Liver (tissue), 9 donors: ENCODE measurements around the gene VDR. TPM values are rescaled to one million over a fixed set of nuclear protein-coding genes. Genes with fewer than 3 reads are reported as not detected.
A peak's percentile ranks its signal among the peaks of the same experiment; 100 is the strongest.

ENCODE experiments used
- DNase-seq: peaks from one replicate; pipeline ENCODE4 v3.0.0-alpha.2; 2017; ENCODE audit warnings: low spot score
- H3K27ac ChIP-seq, 2 donors: one replicate each; pipeline ENCODE4 v1.7.0; 2013; ENCODE audit warnings: inconsistent platforms in 2 of 2, low read length in 2 of 2, control low read depth in 1 of 2, low read depth in 1 of 2, mild to moderate bottlenecking in 1 of 2
- H3K27me3 ChIP-seq, 4 donors: one replicate each; pipeline versions ENCODE4 v1.6.1 to v1.7.0; 2013; ENCODE audit warnings: low read length in 3 of 4, inconsistent platforms in 1 of 4, mild to moderate bottlenecking in 1 of 4, moderate library complexity in 1 of 4; ENCODE audit not compliant: control insufficient read depth in 4 of 4, insufficient read depth in 4 of 4
- H3K36me3 ChIP-seq, 4 donors: one replicate each; pipeline versions ENCODE4 v1.6.1 to v1.7.0; 2013; ENCODE audit warnings: low read length in 3 of 4, mild to moderate bottlenecking in 3 of 4, low read depth in 1 of 4, moderate library complexity in 1 of 4; ENCODE audit not compliant: control insufficient read depth in 4 of 4, insufficient read depth in 3 of 4
- H3K4me1 ChIP-seq, 4 donors: one replicate each; pipeline versions ENCODE4 v1.6.1 to v1.7.0; 2013; ENCODE audit warnings: low read length in 3 of 4, mild to moderate bottlenecking in 3 of 4, moderate library complexity in 1 of 4; ENCODE audit not compliant: control insufficient read depth in 4 of 4, insufficient read depth in 4 of 4
- H3K4me3 ChIP-seq, 3 donors: one replicate each; pipeline versions ENCODE4 v1.6.1 to v1.7.0; 2013; ENCODE audit warnings: low read length in 3 of 3, control low read depth in 1 of 3, low read depth in 1 of 3, mild to moderate bottlenecking in 1 of 3
- H3K9ac ChIP-seq, 2 donors: one replicate each; pipeline ENCODE4 v1.7.0; 2013; ENCODE audit warnings: low read length in 2 of 2, mild to moderate bottlenecking in 2 of 2, moderate library complexity in 2 of 2, control low read depth in 1 of 2, low read depth in 1 of 2
- H3K9me3 ChIP-seq, 4 donors: one replicate each; pipeline versions ENCODE4 v1.6.1 to v1.7.0; 2013; ENCODE audit warnings: low read length in 3 of 4; ENCODE audit not compliant: control insufficient read depth in 4 of 4
- ATF3 ChIP-seq: IDR thresholded peaks from 2 replicates; pipeline ENCODE4 v1.6.1; 2016; ENCODE audit warnings: antibody characterized with exemption
- CTCF ChIP-seq: fragments of 150-350 bp; IDR thresholded peaks from 2 replicates; pipeline ENCODE4 v1.5.1; 2017; ENCODE audit warnings: improper control_type of control experiment, low read depth, low read length; ENCODE audit not compliant: missing input control
- EGR1 ChIP-seq, 2 donors: IDR thresholded peaks; 2 replicates each; pipeline ENCODE4 v1.6.1; 2016 to 2018; ENCODE audit warnings: antibody characterized with exemption in 2 of 2, low read depth in 2 of 2
- FOXA1 ChIP-seq: IDR thresholded peaks from 2 replicates; pipeline ENCODE4 v1.6.1; 2016; ENCODE audit warnings: antibody characterized with exemption
- GABPA ChIP-seq, 2 donors: IDR thresholded peaks in 1 of 2; conservative IDR thresholded peaks in 1 of 2; 2 replicates each; pipeline ENCODE4 v1.6.1; 2016; ENCODE audit warnings: antibody characterized with exemption in 2 of 2, mild to moderate bottlenecking in 1 of 2, moderate library complexity in 1 of 2
- HNF4A ChIP-seq, 2 donors: conservative IDR thresholded peaks; 2 replicates each; pipeline ENCODE4 v1.6.1; 2016; ENCODE audit warnings: antibody characterized with exemption in 2 of 2, mild to moderate bottlenecking in 2 of 2
- HNF4G ChIP-seq: IDR thresholded peaks from 2 replicates; pipeline ENCODE4 v1.6.1; 2016; ENCODE audit warnings: antibody characterized with exemption
- JUND ChIP-seq, 2 donors: IDR thresholded peaks; 2 replicates each; pipeline ENCODE4 v1.6.1; 2016; ENCODE audit warnings: antibody characterized with exemption in 2 of 2
- MAX ChIP-seq: IDR thresholded peaks from 2 replicates; pipeline ENCODE4 v1.6.1; 2016; ENCODE audit warnings: antibody characterized with exemption
- NR2F2 ChIP-seq: IDR thresholded peaks from 2 replicates; pipeline ENCODE4 v1.6.1; 2016; ENCODE audit warnings: antibody characterized with exemption
- RAD21 ChIP-seq, 2 donors: IDR thresholded peaks; 2 replicates each; pipeline ENCODE4 v1.6.1; 2016; ENCODE audit warnings: antibody characterized with exemption in 2 of 2, mild to moderate bottlenecking in 2 of 2
- RXRA ChIP-seq, 2 donors: IDR thresholded peaks; 2 replicates each; pipeline ENCODE4 v1.6.1; 2017 to 2018; ENCODE audit warnings: antibody characterized with exemption in 2 of 2, mild to moderate bottlenecking in 1 of 2
- SP1 ChIP-seq: IDR thresholded peaks from 2 replicates; pipeline ENCODE4 v1.6.1; 2018; ENCODE audit warnings: antibody characterized with exemption, mild to moderate bottlenecking
- TAF1 ChIP-seq: conservative IDR thresholded peaks from 2 replicates; pipeline ENCODE4 v1.6.1; 2016; ENCODE audit warnings: antibody characterized with exemption, mild to moderate bottlenecking
- YY1 ChIP-seq: IDR thresholded peaks from 2 replicates; pipeline ENCODE4 v1.6.1; 2016; ENCODE audit warnings: antibody characterized with exemption, mild to moderate bottlenecking
- ZBTB33 ChIP-seq: IDR thresholded peaks from 2 replicates; pipeline ENCODE4 v1.6.1; 2016; ENCODE audit warnings: antibody characterized with exemption
- WGBS: extraction: QIAGEN DNeasy Blood & Tissue Kit; methylation state at CpG from one replicate; pipeline ENCODE4 v1.1.7; 2013; 5-methylcytosine and 5-hydroxymethylcytosine counted together
- polyA plus RNA-seq, 2 donors: library from polyadenylated mRNA; stranded (reverse) in 1 of 2; unstranded in 1 of 2; fragments of 200-250 nt in 1 of 2; fragments of >200 nt in 1 of 2; fragmentation: Nextera tagmentation in 1 of 2; extraction: Ambion mirVana in 1 of 2; gene quantifications; one replicate each; pipeline versions ENCODE4 v1.2.1 to v1.2.3, GENCODE V29; 2013 to 2015
- total RNA-seq, 2 donors: library from RNA; depleted of rRNA; stranded (reverse); fragments of >200 nt; gene quantifications; one replicate each; pipeline ENCODE4 v1.2.3, GENCODE V29; 2014
- TF ChIP-seq, protein P1 (sequence below): IDR thresholded peaks from 2 replicates; pipeline ENCODE4 v1.6.1; 2016; ENCODE audit warnings: antibody characterized with exemption, mild to moderate bottlenecking
- donor health status: healthy.
- donor health status: healthy.
- donor health status: healthy.
- donor health status: healthy.
- donor health status: healthy.

The VDR gene
- total and polyA plus RNA-seq, 4 donors: 0.25 to 0.47 (median 0.35) TPM

GRCh38 chr12:47808574-47809365 is 96.0 kb downstream of the VDR start:
- no peak for DNase-seq
- Histone ChIP-seq H3K27me3 (no peaks in the 10 kb centered on the region), H3K36me3 (no peaks in the 10 kb centered on the region), H3K27ac (peak overlapping the region; percentile 42 to 57), H3K4me3 (no peak overlapping the region), H3K9ac (no peak overlapping the region), H3K9me3 (no peaks in the 10 kb centered on the region), H3K4me1 (peaks cover 2 to 21% (median 7%) of the 10 kb centered on the region in 4 donors)
- WGBS: 70% methylated on average over 9 of the region's 9 CpGs
- no peak for TF ChIP-seq RAD21 (IDR thresholded peaks at IDR 0.05)
- TF ChIP-seq GABPA (IDR thresholded peaks at IDR 0.05 in 1 of 2, conservative IDR thresholded peaks at IDR 0.05 in 1 of 2): no peak
- no peak for TF ChIP-seq ZBTB33
- TF ChIP-seq MAX: no peak
- TF ChIP-seq HNF4G: no peak
- no peak for TF ChIP-seq TAF1
- no peak for TF ChIP-seq RXRA (IDR thresholded peaks at IDR 0.05)
- no peak for TF ChIP-seq SP1
- TF ChIP-seq JUND (IDR thresholded peaks at IDR 0.05): no peak
- no peak for TF ChIP-seq EGR1 (IDR thresholded peaks at IDR 0.05; ENCODE audit: low read depth in 2 of 2)
- no peak for TF ChIP-seq NR2F2
- TF ChIP-seq ATF3: no peak
- TF ChIP-seq YY1: no peak
- TF ChIP-seq FOXA1: no peak
- TF ChIP-seq HNF4A (conservative IDR thresholded peaks at IDR 0.05): no peak
- TF ChIP-seq, protein P1, sequence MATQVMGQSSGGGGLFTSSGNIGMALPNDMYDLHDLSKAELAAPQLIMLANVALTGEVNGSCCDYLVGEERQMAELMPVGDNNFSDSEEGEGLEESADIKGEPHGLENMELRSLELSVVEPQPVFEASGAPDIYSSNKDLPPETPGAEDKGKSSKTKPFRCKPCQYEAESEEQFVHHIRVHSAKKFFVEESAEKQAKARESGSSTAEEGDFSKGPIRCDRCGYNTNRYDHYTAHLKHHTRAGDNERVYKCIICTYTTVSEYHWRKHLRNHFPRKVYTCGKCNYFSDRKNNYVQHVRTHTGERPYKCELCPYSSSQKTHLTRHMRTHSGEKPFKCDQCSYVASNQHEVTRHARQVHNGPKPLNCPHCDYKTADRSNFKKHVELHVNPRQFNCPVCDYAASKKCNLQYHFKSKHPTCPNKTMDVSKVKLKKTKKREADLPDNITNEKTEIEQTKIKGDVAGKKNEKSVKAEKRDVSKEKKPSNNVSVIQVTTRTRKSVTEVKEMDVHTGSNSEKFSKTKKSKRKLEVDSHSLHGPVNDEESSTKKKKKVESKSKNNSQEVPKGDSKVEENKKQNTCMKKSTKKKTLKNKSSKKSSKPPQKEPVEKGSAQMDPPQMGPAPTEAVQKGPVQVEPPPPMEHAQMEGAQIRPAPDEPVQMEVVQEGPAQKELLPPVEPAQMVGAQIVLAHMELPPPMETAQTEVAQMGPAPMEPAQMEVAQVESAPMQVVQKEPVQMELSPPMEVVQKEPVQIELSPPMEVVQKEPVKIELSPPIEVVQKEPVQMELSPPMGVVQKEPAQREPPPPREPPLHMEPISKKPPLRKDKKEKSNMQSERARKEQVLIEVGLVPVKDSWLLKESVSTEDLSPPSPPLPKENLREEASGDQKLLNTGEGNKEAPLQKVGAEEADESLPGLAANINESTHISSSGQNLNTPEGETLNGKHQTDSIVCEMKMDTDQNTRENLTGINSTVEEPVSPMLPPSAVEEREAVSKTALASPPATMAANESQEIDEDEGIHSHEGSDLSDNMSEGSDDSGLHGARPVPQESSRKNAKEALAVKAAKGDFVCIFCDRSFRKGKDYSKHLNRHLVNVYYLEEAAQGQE: no peak

DNA sequence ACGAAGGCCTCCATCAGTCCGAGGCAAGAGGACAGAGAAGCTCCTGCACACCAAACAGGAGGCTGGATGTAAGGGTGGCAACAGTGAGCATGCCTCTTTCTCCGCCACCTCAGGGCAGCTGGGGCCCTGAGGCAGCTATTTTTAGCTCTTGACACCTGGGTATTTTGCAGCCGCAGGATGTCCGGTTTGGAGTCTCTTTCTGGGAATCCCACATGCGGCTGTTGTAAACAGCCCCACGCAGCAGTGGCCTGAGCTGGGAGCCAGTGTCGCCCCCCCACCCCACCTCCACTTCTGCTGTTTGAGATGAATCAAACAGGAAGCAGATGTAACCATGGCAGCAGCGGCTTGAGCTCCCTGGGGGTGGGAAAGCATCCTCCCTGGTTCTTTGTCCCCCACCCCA is 96.7 kb downstream of the VDR start:
- Histone ChIP-seq H3K4me3 (no peak overlapping the region), H3K4me1 (peaks cover 2 to 24% (median 7%) of the 10 kb centered on the region in 4 donors)
- no peak for DNase-seq

More for the DNA sequence above, 96.7 kb downstream of the VDR start:
- Histone ChIP-seq H3K9me3 (no peaks in the 10 kb centered on the region), H3K27me3 (no peaks in the 10 kb centered on the region), H3K36me3 (no peaks in the 10 kb centered on the region), H3K9ac (no peak overlapping the region), H3K27ac (peak overlapping the region; percentile 26 to 57)
- WGBS: 56% methylated on average over 9 of the region's 9 CpGs
- TF ChIP-seq NR2F2 (no peak), FOXA1 (no peak), EGR1 (IDR thresholded peaks at IDR 0.05; ENCODE audit: low read depth in 2 of 2) (no peak), ATF3 (no peak), GABPA (IDR thresholded peaks at IDR 0.05 in 1 of 2, conservative IDR thresholded peaks at IDR 0.05 in 1 of 2) (no peak), RXRA (IDR thresholded peaks at IDR 0.05) (no peak), HNF4G (no peak), HNF4A (conservative IDR thresholded peaks at IDR 0.05) (no peak), TAF1 (no peak), CTCF (no peak), JUND (IDR thresholded peaks at IDR 0.05) (no peak), SP1 (no peak)
- TF ChIP-seq, protein P1: no peak
